Stomach (tissue), 4 donors: ENCODE data around the gene HPS1.

Experiments used
- CTCF ChIP-seq, 7 experiments: fragments of 450-650 bp in 4 of 7; fragments of 200-600 bp in 3 of 7; sonication (generic) in 3 of 7; IDR thresholded peaks; one replicate each; pipeline ENCODE4 v1.5.1; 2016 to 2019; ENCODE audit warnings: antibody characterized with exemption in 7 of 7, control low read depth in 2 of 7, mild to moderate bottlenecking in 1 of 7
- POLR2AphosphoS5 ChIP-seq, 3 donors: sonication (generic); formaldehyde crosslinking; IDR thresholded peaks; one replicate each; pipeline ENCODE4 v1.6.1; 2016; ENCODE audit warnings: antibody characterized with exemption in 3 of 3

- no peak for TF ChIP-seq POLR2AphosphoS5 (IDR thresholded peaks at IDR 0.05)
- TF ChIP-seq CTCF (IDR thresholded peaks at IDR 0.05): no peak
These were observed 47.0 kb downstream of the HPS1 start for GRCh38 chr10:98399784-98400183.
